ENCODE data around the gene DNAH7. TPM values are rescaled to one million over a fixed set of nuclear protein-coding genes. Genes with fewer than 3 reads are reported as not detected.

The DNAH7 gene
- total and polyA plus RNA-seq, 2 donors (not counting 3 experiments of a cell fraction or from before 2014, with no cell fraction given), result 0.15 to 0.24 TPM

DNA sequence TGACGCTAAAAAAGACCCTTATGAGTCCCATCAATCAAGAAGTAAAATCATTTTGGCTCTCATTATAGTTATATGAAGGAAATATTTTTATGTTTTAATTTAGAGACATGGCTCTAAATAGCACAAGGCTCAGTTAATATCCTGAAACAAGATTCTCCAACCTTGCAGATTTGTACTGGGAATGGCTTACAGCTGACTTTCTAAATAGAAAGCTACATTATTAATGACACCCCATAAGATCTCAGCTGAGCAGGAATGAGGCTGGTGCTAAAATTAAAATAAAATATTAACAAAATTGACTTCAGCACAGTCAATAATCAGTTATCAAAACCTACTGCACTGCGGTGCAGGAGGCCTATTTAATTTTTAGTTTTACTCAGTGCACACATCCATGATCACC is 274.8 kb downstream of the DNAH7 start:
- Histone ChIP-seq H3K4me3 (replicated peaks in 1 of 3; ENCODE audit: insufficient read depth in 1 of 3, low read depth in 1 of 3, low read length in 3 of 3) (no peak overlapping the region), H3K9me3 (replicated peaks; ENCODE audit: control insufficient read depth, insufficient read depth, low read length) (no peaks in the 10 kb centered on the region), H4K20me1 (replicated peaks; ENCODE audit: control insufficient read depth, extremely low read depth, insufficient read depth, low read length) (no peaks in the 10 kb centered on the region), H3K79me2 (ENCODE audit: control insufficient read depth, insufficient read depth, low read length) (no peaks in the 10 kb centered on the region), H3K9ac (replicated peaks; ENCODE audit: extremely low read depth, insufficient read depth, low read length) (no peak overlapping the region), H3K4me2 (ENCODE audit: insufficient read depth, low read length) (no peak overlapping the region), H3K4me1 (ENCODE audit: control insufficient read depth, extremely low read depth, insufficient read depth, low read length) (no peaks in the 10 kb centered on the region), H3K27me3 (ENCODE audit: control insufficient read depth in 2 of 2, insufficient read depth in 2 of 2, low read length in 2 of 2) (no peaks in the 10 kb centered on the region), H3K9me1 (replicated peaks; ENCODE audit: control insufficient read depth, extremely low read depth, insufficient read depth, low read length) (no peaks in the 10 kb centered on the region), H3K36me3 (ENCODE audit: control insufficient read depth in 2 of 2, extremely low read depth in 1 of 2, insufficient read depth in 2 of 2, low read length in 2 of 2) (no peaks in the 10 kb centered on the region), H2AFZ (ENCODE audit: low read depth, low read length) (no peak overlapping the region), H3K27ac (ENCODE audit: insufficient read depth, low read depth, low read length) (no peak overlapping the region)
- ChIA-PET POLR2A (no interaction called here), CTCF (interaction anchor here (0.8 kb wide), 1 partner anchor 9 kb away, joined by 3 read pairs; no protein-coding TSS in a partner anchor)
- no peak for DNase-seq (ENCODE audit: low read depth, low spot score)
- TF ChIP-seq MYC (IDR thresholded peaks at IDR 0.05; ENCODE audit: low read depth, low read length), result no peak
- TF ChIP-seq POLR2AphosphoS5 (IDR thresholded peaks at IDR 0.05; ENCODE audit: insufficient read depth, low read depth, low read length), result no peak
- FAIRE-seq, result no peak
- no TSS peak for BruUV-seq (replicated peaks)
- intact Hi-C loops (cut with micrococcal nuclease), result no loop called here
- dilution Hi-C loops (cut with MboI; ENCODE audit: extremely low pct_ligation_motif_present, low sequenced_read_pairs), result no loop called here

- Histone ChIP-seq H3K27ac (ENCODE audit: insufficient read depth, low read depth, low read length) (no peak overlapping the region), H3K4me3 (replicated peaks in 1 of 3; ENCODE audit: insufficient read depth in 1 of 3, low read depth in 1 of 3, low read length in 3 of 3) (no peak overlapping the region), H3K9me1 (replicated peaks; ENCODE audit: control insufficient read depth, extremely low read depth, insufficient read depth, low read length) (no peaks in the 10 kb centered on the region), H2AFZ (ENCODE audit: low read depth, low read length) (no peak overlapping the region), H3K9me3 (replicated peaks; ENCODE audit: control insufficient read depth, insufficient read depth, low read length) (no peaks in the 10 kb centered on the region), H3K4me2 (ENCODE audit: insufficient read depth, low read length) (no peak overlapping the region), H3K9ac (replicated peaks; ENCODE audit: extremely low read depth, insufficient read depth, low read length) (no peak overlapping the region), H3K36me3 (ENCODE audit: control insufficient read depth in 2 of 2, extremely low read depth in 1 of 2, insufficient read depth in 2 of 2, low read length in 2 of 2) (no peaks in the 10 kb centered on the region), H3K27me3 (ENCODE audit: control insufficient read depth in 2 of 2, insufficient read depth in 2 of 2, low read length in 2 of 2) (no peaks in the 10 kb centered on the region), H3K79me2 (ENCODE audit: control insufficient read depth, insufficient read depth, low read length) (no peaks in the 10 kb centered on the region), H4K20me1 (replicated peaks; ENCODE audit: control insufficient read depth, extremely low read depth, insufficient read depth, low read length) (no peaks in the 10 kb centered on the region), H3K4me1 (ENCODE audit: control insufficient read depth, extremely low read depth, insufficient read depth, low read length) (no peaks in the 10 kb centered on the region)
- ChIA-PET CTCF (no interaction called here), POLR2A (no interaction called here)
- DNase-seq (ENCODE audit: low read depth, low spot score), result no peak
- dilution Hi-C loops (cut with MboI; ENCODE audit: extremely low pct_ligation_motif_present, low sequenced_read_pairs) (no loop called here), intact Hi-C loops (cut with micrococcal nuclease) (no loop called here)
- no TSS peak for BruUV-seq (replicated peaks)
- no peak for TF ChIP-seq GATA2 (IDR thresholded peaks at IDR 0.05; ENCODE audit: insufficient read depth, insufficient read length, low read depth, low read length)
- no peak for TF ChIP-seq POLR2A (IDR thresholded peaks at IDR 0.05; ENCODE audit: low read depth, low read length)
- TF ChIP-seq POLR2AphosphoS5 (IDR thresholded peaks at IDR 0.05; ENCODE audit: insufficient read depth, low read depth, low read length), result no peak
- TF ChIP-seq MYC (IDR thresholded peaks at IDR 0.05; ENCODE audit: low read depth, low read length), result no peak
- no peak for TF ChIP-seq FOS (IDR thresholded peaks at IDR 0.05; ENCODE audit: borderline replicate concordance, insufficient read depth, low read length)
- TF ChIP-seq, protein P1, sequence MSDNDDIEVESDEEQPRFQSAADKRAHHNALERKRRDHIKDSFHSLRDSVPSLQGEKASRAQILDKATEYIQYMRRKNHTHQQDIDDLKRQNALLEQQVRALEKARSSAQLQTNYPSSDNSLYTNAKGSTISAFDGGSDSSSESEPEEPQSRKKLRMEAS (IDR thresholded peaks at IDR 0.05; ENCODE audit: insufficient read depth, insufficient read length), result no peak
- no peak for TF ChIP-seq EZH2 (IDR thresholded peaks at IDR 0.05; ENCODE audit: borderline replicate concordance, low read depth, low read length, severe bottlenecking)
- TF ChIP-seq, protein P2, sequence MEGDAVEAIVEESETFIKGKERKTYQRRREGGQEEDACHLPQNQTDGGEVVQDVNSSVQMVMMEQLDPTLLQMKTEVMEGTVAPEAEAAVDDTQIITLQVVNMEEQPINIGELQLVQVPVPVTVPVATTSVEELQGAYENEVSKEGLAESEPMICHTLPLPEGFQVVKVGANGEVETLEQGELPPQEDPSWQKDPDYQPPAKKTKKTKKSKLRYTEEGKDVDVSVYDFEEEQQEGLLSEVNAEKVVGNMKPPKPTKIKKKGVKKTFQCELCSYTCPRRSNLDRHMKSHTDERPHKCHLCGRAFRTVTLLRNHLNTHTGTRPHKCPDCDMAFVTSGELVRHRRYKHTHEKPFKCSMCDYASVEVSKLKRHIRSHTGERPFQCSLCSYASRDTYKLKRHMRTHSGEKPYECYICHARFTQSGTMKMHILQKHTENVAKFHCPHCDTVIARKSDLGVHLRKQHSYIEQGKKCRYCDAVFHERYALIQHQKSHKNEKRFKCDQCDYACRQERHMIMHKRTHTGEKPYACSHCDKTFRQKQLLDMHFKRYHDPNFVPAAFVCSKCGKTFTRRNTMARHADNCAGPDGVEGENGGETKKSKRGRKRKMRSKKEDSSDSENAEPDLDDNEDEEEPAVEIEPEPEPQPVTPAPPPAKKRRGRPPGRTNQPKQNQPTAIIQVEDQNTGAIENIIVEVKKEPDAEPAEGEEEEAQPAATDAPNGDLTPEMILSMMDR (IDR thresholded peaks at IDR 0.05; ENCODE audit: extremely low read depth in 1 of 2, insufficient read depth in 1 of 2, low read depth in 1 of 2, low read length in 2 of 2), result no peak
- TF ChIP-seq JUN (IDR thresholded peaks at IDR 0.05; ENCODE audit: borderline replicate concordance, insufficient read depth, insufficient read length, low read depth), result no peak
- no peak for FAIRE-seq
Measured at GRCh38 chr2:195782156-195782555, 286.5 kb downstream of the DNAH7 start.
